K562 (cell line): Measurements from ENCODE around the gene ROBO1. TPM values are rescaled to one million over a fixed set of nuclear protein-coding genes. Genes with fewer than 3 reads are reported as not detected.

ENCODE experiments used
- HMG20B ChIP-seq: fragments of 250-450 bp; sonication (Bioruptor Pico); IDR thresholded peaks from 2 replicates; pipeline ENCODE4 v1.5.0; 2021; ENCODE audit warnings: mild to moderate bottlenecking
- MAZ ChIP-seq, 2 experiments: fragments of 450-650 bp in 1 of 2; sonication (generic) in 1 of 2; formaldehyde crosslinking; IDR thresholded peaks in 1 of 2; conservative IDR thresholded peaks in 1 of 2; 2 replicates each; pipeline versions ENCODE4 v1.4.0 to v1.5.0; 2020; ENCODE audit warnings: mild to moderate bottlenecking in 1 of 2, missing genetic modification reagents in 1 of 2
- MCM2 ChIP-seq: fragments of 450-650 bp; IDR thresholded peaks from 2 replicates; pipeline ENCODE4 v1.6.1; 2017; ENCODE audit warnings: low read depth, mild to moderate bottlenecking
- SLC30A9 ChIP-seq: fragments of 250-450 bp; sonication (Bioruptor Pico); IDR thresholded peaks from 2 replicates; pipeline ENCODE4 v1.8.0; 2022; ENCODE audit warnings: mild to moderate bottlenecking, moderate library complexity
- TEAD4 ChIP-seq, 2 experiments: sonication (generic) in 1 of 2; formaldehyde crosslinking in 1 of 2; IDR thresholded peaks; 2 replicates each; pipeline versions ENCODE4 v1.6.1 to v1.8.0; 2012 to 2022; ENCODE audit warnings: borderline replicate concordance in 1 of 2, inconsistent platforms in 1 of 2, low read length in 1 of 2, mild to moderate bottlenecking in 1 of 2, missing genetic modification reagents in 1 of 2
- ZEB2 ChIP-seq: fragments of 450-650 bp; IDR thresholded peaks from 2 replicates; pipeline ENCODE4 v1.6.1; 2016
- ZFP36 ChIP-seq: fragments of 150-350 bp; IDR thresholded peaks from 2 replicates; pipeline ENCODE4 v1.6.1; 2018; ENCODE audit warnings: low read length, low read depth; ENCODE audit not compliant: partially characterized antibody
- ZNF324 ChIP-seq: fragments of 250-450 bp; sonication (Bioruptor Pico); IDR thresholded peaks from 2 replicates; pipeline ENCODE4 v1.4.0; 2020; ENCODE audit warnings: mild to moderate bottlenecking
- polyA plus RNA-seq, 8 experiments: library from polyadenylated mRNA; depleted of rRNA in 4 of 8; stranded (reverse) in 5 of 8; unstranded in 3 of 8; fragments of >200 nt; fragmentation: Nextera tagmentation in 2 of 8; fragmentation: Illumina TruSeq in 1 of 8; extraction: Ambion mirVana in 2 of 8; extraction: Trizol in 1 of 8; gene quantifications; 2 replicates each; pipeline versions ENCODE4 v1.2.1 to v1.2.3, GENCODE V29; 2011 to 2014; ENCODE audit warnings: inconsistent platforms in 1 of 8, missing spikeins in 1 of 8
- total RNA-seq, 7 experiments: library from RNA; depleted of rRNA in 6 of 7; stranded (reverse); fragments of >200 nt in 6 of 7; fragmentation: Illumina TruSeq in 2 of 7; extraction: Trizol in 2 of 7; gene quantifications; 2 replicates each; pipeline versions ENCODE4 v1.2.1 to v1.2.3, GENCODE V29; 2011 to 2021; ENCODE audit warnings: low replicate concordance in 1 of 7
- TF ChIP-seq, protein P1 (sequence below): fragments of 450-650 bp; formaldehyde crosslinking; IDR thresholded peaks from 2 replicates; pipeline ENCODE4 v1.4.0; 2020; ENCODE audit warnings: mild to moderate bottlenecking, mixed read lengths
- TF ChIP-seq, protein P2 (sequence below), 2 experiments: fragments of 450-650 bp; IDR thresholded peaks; 2 replicates each; pipeline ENCODE4 v1.6.1; 2018; ENCODE audit warnings: mild to moderate bottlenecking in 2 of 2, low read depth in 1 of 2; ENCODE audit not compliant: partially characterized antibody in 2 of 2
- TF ChIP-seq, protein P3 (sequence below): sonication (generic); formaldehyde crosslinking; IDR thresholded peaks from 2 replicates; pipeline ENCODE4 v1.8.1; 2022; ENCODE audit warnings: missing genetic modification reagents
- TF ChIP-seq, protein P4 (sequence below), 2 experiments: IDR thresholded peaks; 2 replicates each; pipeline ENCODE4 v1.6.1; 2012; ENCODE audit warnings: improper control_type of control experiment in 2 of 2, low read depth in 2 of 2, low read length in 2 of 2, borderline replicate concordance in 1 of 2
- TF ChIP-seq, protein P5 (sequence below): fragments of 250-450 bp; sonication (Bioruptor Pico); IDR thresholded peaks from 2 replicates; pipeline ENCODE4 v1.5.0; 2021; ENCODE audit warnings: mild to moderate bottlenecking, borderline replicate concordance

The ROBO1 gene
- total and polyA plus RNA-seq, 9 of the 15 experiments (the other 6 are each of a cell fraction or from before 2014, with no cell fraction given) = 0.01 to 0.53 (median 0.17) TPM; not detected in 5

DNA sequence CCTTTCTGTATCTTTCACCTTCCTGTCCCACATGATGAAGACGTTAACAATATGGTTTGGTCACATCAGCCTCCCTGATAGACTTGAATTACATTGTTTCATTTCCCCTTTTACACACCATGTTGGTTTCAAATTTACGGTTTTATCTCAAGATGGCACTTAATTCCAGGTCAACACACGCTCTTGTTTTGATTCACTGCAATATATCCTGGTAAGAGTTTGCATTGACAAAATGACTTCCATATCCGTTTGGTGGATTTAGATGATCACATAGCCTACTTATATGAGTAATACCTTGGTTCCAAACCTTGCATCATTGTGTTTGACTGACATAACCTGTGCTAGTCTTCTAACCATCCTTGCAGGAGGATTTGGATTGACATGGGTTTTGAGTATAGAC lies 499.4 kb downstream of the ROBO1 start (continued):
- TF ChIP-seq, protein P1, sequence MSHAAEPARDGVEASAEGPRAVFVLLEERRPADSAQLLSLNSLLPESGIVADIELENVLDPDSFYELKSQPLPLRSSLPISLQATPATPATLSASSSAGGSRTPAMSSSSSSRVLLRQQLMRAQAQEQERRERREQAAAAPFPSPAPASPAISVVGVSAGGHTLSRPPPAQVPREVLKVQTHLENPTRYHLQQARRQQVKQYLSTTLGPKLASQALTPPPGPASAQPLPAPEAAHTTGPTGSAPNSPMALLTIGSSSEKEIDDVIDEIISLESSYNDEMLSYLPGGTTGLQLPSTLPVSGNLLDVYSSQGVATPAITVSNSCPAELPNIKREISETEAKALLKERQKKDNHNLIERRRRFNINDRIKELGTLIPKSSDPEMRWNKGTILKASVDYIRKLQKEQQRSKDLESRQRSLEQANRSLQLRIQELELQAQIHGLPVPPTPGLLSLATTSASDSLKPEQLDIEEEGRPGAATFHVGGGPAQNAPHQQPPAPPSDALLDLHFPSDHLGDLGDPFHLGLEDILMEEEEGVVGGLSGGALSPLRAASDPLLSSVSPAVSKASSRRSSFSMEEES (CRISPR knock-in tag) = no peak
- TF ChIP-seq, protein P2, sequence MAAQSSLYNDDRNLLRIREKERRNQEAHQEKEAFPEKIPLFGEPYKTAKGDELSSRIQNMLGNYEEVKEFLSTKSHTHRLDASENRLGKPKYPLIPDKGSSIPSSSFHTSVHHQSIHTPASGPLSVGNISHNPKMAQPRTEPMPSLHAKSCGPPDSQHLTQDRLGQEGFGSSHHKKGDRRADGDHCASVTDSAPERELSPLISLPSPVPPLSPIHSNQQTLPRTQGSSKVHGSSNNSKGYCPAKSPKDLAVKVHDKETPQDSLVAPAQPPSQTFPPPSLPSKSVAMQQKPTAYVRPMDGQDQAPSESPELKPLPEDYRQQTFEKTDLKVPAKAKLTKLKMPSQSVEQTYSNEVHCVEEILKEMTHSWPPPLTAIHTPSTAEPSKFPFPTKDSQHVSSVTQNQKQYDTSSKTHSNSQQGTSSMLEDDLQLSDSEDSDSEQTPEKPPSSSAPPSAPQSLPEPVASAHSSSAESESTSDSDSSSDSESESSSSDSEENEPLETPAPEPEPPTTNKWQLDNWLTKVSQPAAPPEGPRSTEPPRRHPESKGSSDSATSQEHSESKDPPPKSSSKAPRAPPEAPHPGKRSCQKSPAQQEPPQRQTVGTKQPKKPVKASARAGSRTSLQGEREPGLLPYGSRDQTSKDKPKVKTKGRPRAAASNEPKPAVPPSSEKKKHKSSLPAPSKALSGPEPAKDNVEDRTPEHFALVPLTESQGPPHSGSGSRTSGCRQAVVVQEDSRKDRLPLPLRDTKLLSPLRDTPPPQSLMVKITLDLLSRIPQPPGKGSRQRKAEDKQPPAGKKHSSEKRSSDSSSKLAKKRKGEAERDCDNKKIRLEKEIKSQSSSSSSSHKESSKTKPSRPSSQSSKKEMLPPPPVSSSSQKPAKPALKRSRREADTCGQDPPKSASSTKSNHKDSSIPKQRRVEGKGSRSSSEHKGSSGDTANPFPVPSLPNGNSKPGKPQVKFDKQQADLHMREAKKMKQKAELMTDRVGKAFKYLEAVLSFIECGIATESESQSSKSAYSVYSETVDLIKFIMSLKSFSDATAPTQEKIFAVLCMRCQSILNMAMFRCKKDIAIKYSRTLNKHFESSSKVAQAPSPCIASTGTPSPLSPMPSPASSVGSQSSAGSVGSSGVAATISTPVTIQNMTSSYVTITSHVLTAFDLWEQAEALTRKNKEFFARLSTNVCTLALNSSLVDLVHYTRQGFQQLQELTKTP (IDR thresholded peaks at IDR 0.05; ENCODE audit: low read depth in 1 of 2, partially characterized antibody in 2 of 2) = no peak
- TF ChIP-seq ZFP36 = no peak
- TF ChIP-seq ZEB2 = no peak
- TF ChIP-seq, protein P3, sequence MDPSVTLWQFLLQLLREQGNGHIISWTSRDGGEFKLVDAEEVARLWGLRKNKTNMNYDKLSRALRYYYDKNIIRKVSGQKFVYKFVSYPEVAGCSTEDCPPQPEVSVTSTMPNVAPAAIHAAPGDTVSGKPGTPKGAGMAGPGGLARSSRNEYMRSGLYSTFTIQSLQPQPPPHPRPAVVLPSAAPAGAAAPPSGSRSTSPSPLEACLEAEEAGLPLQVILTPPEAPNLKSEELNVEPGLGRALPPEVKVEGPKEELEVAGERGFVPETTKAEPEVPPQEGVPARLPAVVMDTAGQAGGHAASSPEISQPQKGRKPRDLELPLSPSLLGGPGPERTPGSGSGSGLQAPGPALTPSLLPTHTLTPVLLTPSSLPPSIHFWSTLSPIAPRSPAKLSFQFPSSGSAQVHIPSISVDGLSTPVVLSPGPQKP (CRISPR knock-in tag) = no peak
- TF ChIP-seq, protein P4, sequence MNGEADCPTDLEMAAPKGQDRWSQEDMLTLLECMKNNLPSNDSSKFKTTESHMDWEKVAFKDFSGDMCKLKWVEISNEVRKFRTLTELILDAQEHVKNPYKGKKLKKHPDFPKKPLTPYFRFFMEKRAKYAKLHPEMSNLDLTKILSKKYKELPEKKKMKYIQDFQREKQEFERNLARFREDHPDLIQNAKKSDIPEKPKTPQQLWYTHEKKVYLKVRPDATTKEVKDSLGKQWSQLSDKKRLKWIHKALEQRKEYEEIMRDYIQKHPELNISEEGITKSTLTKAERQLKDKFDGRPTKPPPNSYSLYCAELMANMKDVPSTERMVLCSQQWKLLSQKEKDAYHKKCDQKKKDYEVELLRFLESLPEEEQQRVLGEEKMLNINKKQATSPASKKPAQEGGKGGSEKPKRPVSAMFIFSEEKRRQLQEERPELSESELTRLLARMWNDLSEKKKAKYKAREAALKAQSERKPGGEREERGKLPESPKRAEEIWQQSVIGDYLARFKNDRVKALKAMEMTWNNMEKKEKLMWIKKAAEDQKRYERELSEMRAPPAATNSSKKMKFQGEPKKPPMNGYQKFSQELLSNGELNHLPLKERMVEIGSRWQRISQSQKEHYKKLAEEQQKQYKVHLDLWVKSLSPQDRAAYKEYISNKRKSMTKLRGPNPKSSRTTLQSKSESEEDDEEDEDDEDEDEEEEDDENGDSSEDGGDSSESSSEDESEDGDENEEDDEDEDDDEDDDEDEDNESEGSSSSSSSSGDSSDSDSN (IDR thresholded peaks at IDR 0.05; ENCODE audit: borderline replicate concordance in 1 of 2, low read depth in 2 of 2, low read length in 2 of 2) = no peak
- no peak for TF ChIP-seq SLC30A9 (CRISPR knock-in tag)
- no peak for TF ChIP-seq MAZ (CRISPR knock-in tag; conservative IDR thresholded peaks at IDR 0.05 in 1 of 2, IDR thresholded peaks at IDR 0.05 in 1 of 2)
- TF ChIP-seq HMG20B (CRISPR knock-in tag) = no peak
- TF ChIP-seq TEAD4 (IDR thresholded peaks at IDR 0.05; ENCODE audit: low read length) = no peak
- no peak for TF ChIP-seq TEAD4 (CRISPR knock-in tag; IDR thresholded peaks at IDR 0.05; ENCODE audit: borderline replicate concordance)
- TF ChIP-seq, protein P5, sequence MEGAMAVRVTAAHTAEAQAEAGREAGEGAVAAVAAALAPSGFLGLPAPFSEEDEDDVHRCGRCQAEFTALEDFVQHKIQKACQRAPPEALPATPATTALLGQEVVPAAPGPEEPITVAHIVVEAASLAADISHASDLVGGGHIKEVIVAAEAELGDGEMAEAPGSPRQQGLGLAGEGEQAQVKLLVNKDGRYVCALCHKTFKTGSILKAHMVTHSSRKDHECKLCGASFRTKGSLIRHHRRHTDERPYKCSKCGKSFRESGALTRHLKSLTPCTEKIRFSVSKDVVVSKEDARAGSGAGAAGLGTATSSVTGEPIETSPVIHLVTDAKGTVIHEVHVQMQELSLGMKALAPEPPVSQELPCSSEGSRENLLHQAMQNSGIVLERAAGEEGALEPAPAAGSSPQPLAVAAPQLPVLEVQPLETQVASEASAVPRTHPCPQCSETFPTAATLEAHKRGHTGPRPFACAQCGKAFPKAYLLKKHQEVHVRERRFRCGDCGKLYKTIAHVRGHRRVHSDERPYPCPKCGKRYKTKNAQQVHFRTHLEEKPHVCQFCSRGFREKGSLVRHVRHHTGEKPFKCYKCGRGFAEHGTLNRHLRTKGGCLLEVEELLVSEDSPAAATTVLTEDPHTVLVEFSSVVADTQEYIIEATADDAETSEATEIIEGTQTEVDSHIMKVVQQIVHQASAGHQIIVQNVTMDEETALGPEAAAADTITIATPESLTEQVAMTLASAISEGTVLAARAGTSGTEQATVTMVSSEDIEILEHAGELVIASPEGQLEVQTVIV (CRISPR knock-in tag) = no peak
- no peak for TF ChIP-seq ZNF324 (CRISPR knock-in tag)
- no peak for TF ChIP-seq MCM2
- TF ChIP-seq, all 486 proteins: peak for 0
